Fibroblast of skin of right biceps (primary cell): Measurements from ENCODE around the gene UCN3.
A peak's percentile ranks its signal among the peaks of the same experiment; 100 is the strongest.

Source experiments
- DNase-seq: peaks from one replicate; pipeline ENCODE4 v3.0.0-alpha.2; 2013

The UCN3 gene

GRCh38 chr10:5364890-5365338 lies at the start of gene UCN3:
Gene UCN3 (plus strand): TSS chr10:5364966. CDS start chr10:5373721, 8,755 bp downstream.
- no peak for DNase-seq

- DNase-seq = peak; percentile 96
Measured at GRCh38 chr10:5317547-5318107, 47.1 kb upstream of the UCN3 start.

- no peak for DNase-seq
Measured at GRCh38 chr10:5318148-5318547, 46.6 kb upstream of the UCN3 start.

- no peak for DNase-seq
Measured at GRCh38 chr10:5319863-5320262, 44.9 kb upstream of the UCN3 start.

- no peak for DNase-seq
Measured at GRCh38 chr10:5321273-5321672, 43.5 kb upstream of the UCN3 start.

GRCh38 chr10:5323446-5323845 lies 41.3 kb upstream of the UCN3 start:
- DNase-seq = no peak

GRCh38 chr10:5325076-5325475 lies 39.7 kb upstream of the UCN3 start:
- DNase-seq = peak; percentile 5

GRCh38 chr10:5334196-5334880 lies 30.4 kb upstream of the UCN3 start:
- no peak for DNase-seq

GRCh38 chr10:5338010-5338409 lies 26.8 kb upstream of the UCN3 start:
- no peak for DNase-seq

- no peak for DNase-seq
Measured at GRCh38 chr10:5343092-5343491, 21.7 kb upstream of the UCN3 start.

GRCh38 chr10:5343561-5343960 lies 21.2 kb upstream of the UCN3 start:
- peak; percentile 2 for DNase-seq

- DNase-seq = no peak
Measured at GRCh38 chr10:5343979-5344378, 20.8 kb upstream of the UCN3 start.

- DNase-seq = no peak
Measured at GRCh38 chr10:5344746-5345145, 20.0 kb upstream of the UCN3 start.

GRCh38 chr10:5346881-5347280 lies 17.9 kb upstream of the UCN3 start:
- no peak for DNase-seq

- no peak for DNase-seq
Measured at GRCh38 chr10:5349362-5349761, 15.4 kb upstream of the UCN3 start.

- DNase-seq = no peak
Measured at GRCh38 chr10:5354068-5354467, 10.7 kb upstream of the UCN3 start.

GRCh38 chr10:5355594-5356301 lies 9.0 kb upstream of the UCN3 start:
- DNase-seq = no peak

- DNase-seq = no peak
Measured at GRCh38 chr10:5356302-5356763, 8.4 kb upstream of the UCN3 start.

- no peak for DNase-seq
Measured at GRCh38 chr10:5360318-5360915, 4.3 kb upstream of the UCN3 start.

- no peak for DNase-seq
Measured at GRCh38 chr10:5361966-5362365, 2.8 kb upstream of the UCN3 start.

GRCh38 chr10:5362873-5363272 lies 1.9 kb upstream of the UCN3 start:
- no peak for DNase-seq

GRCh38 chr10:5364374-5364773 lies 392 bp upstream of the UCN3 start:
- no peak for DNase-seq

- no peak for DNase-seq
Measured at GRCh38 chr10:5365928-5366327, 1.2 kb downstream of the UCN3 start.
